Hepatocyte (in vitro differentiated cells): ENCODE data around the gene DXO.

Source experiments
- EZH2 ChIP-seq: fragments of 200-600 bp; sonication (generic); IDR thresholded peaks from 2 replicates; pipeline ENCODE4 v1.6.1; 2016; ENCODE audit warnings: antibody characterized with exemption, mild to moderate bottlenecking, borderline replicate concordance
- TF ChIP-seq, protein P1 (sequence below): fragments of 200-600 bp; sonication (generic); IDR thresholded peaks from 2 replicates; pipeline ENCODE4 v1.5.1; 2016; ENCODE audit warnings: antibody characterized with exemption, mild to moderate bottlenecking; ENCODE audit not compliant: poor library complexity

DNA sequence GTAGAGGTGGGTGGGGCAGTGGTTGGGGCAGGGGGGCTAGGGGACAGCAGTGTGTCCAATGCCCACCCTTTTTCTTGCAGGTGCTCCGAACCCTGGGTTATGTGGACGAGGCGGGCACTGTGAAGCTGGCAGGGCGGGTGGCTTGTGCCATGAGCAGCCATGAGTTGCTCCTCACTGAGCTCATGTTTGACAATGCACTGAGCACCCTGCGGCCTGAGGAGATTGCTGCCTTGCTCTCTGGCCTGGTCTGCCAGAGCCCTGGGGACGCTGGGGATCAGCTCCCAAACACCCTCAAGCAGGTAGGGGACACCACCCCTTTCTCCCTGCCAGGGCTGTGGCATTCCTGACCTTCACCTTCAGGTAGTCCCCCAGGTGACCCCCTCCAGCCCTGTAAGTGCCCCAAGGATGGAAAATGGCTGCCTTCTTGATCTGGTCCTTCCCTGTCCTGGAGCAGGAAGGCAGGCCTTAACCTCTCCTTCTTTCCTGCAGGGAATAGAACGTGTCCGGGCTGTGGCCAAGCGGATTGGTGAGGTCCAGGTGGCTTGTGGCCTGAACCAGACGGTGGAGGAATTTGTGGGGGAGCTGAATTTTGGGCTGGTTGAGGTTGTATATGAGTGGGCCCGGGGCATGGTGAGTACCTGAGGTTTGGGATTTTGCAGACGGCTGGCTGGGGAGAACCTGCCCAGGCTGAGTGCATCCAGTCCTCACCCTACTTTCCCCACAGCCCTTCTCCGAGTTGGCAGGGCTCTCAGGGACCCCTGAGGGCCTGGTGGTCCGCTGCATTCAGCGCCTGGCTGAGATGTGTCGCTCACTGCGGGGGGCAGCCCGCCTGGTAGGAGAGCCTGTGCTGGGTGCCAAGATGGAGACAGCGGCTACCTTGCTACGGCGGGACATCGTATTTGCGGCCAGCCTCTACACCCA, 2.9 kb downstream of the DXO start:
- TF ChIP-seq, protein P1, sequence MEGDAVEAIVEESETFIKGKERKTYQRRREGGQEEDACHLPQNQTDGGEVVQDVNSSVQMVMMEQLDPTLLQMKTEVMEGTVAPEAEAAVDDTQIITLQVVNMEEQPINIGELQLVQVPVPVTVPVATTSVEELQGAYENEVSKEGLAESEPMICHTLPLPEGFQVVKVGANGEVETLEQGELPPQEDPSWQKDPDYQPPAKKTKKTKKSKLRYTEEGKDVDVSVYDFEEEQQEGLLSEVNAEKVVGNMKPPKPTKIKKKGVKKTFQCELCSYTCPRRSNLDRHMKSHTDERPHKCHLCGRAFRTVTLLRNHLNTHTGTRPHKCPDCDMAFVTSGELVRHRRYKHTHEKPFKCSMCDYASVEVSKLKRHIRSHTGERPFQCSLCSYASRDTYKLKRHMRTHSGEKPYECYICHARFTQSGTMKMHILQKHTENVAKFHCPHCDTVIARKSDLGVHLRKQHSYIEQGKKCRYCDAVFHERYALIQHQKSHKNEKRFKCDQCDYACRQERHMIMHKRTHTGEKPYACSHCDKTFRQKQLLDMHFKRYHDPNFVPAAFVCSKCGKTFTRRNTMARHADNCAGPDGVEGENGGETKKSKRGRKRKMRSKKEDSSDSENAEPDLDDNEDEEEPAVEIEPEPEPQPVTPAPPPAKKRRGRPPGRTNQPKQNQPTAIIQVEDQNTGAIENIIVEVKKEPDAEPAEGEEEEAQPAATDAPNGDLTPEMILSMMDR = no peak
- TF ChIP-seq EZH2 = no peak
